Panc1 (cell line): ENCODE measurements around the gene MSANTD1. TPM values are rescaled to one million over a fixed set of nuclear protein-coding genes. Genes with fewer than 3 reads are reported as not detected.

Source experiments
- ATAC-seq: fragments of 200-7000 bp; cut with Tn5 transposase; 2 replicates; pipeline ENCODE4 v1.9.1; 2020; ENCODE audit warnings: mild to moderate bottlenecking, moderate library complexity
- BruUV-seq: library from RNA; stranded (reverse); fragments of 400-500 nt; replicated peaks from 2 replicates; lab custom pipeline; 2021; lab: Mats Ljungman, UMichigan
- CTCF ChIA-PET: fragments of 300-600 bp; sonication (Branson Sonifier 250); formaldehyde crosslinking; loops from one replicate; lab custom pipeline; 2022; ENCODE audit warnings: antibody characterized with exemption; lab: Charles Lee
- POLR2A ChIA-PET: fragments of 300-600 bp; sonication (Branson Sonifier 250); formaldehyde crosslinking; loops from one replicate; lab custom pipeline; 2022; ENCODE audit warnings: antibody characterized with exemption; lab: Charles Lee
- DNase-seq: peaks from one replicate; pipeline ENCODE4 v3.0.0-alpha.2; 2010; ENCODE audit warnings: low read depth, low spot score
- H3K27ac ChIP-seq: 2 replicates; pipeline ENCODE4 v1.5.1; 2011; ENCODE audit warnings: mild to moderate bottlenecking, low read length, inconsistent platforms
- H3K27me3 ChIP-seq: fragments of 200-500 bp; sonication (Bioruptor generic); 2 replicates; pipeline ENCODE4 v1.6.0; 2014; ENCODE audit warnings: low read length, inconsistent platforms; ENCODE audit not compliant: control insufficient read depth, insufficient read depth
- H3K36me3 ChIP-seq: fragments of 200-500 bp; sonication (Bioruptor generic); 2 replicates; pipeline ENCODE4 v1.5.1; 2014; ENCODE audit warnings: inconsistent platforms, mild to moderate bottlenecking, low read length, moderate library complexity; ENCODE audit not compliant: control insufficient read depth, insufficient read depth
- H3K4me1 ChIP-seq: 2 replicates; pipeline ENCODE4 v1.5.1; 2011; ENCODE audit warnings: inconsistent platforms, mild to moderate bottlenecking, low read length, moderate library complexity; ENCODE audit not compliant: control insufficient read depth, insufficient read depth
- H3K4me3 ChIP-seq, 2 experiments: 2 replicates each; pipeline ENCODE4 v1.5.1; 2011 to 2012; ENCODE audit warnings: low read depth in 2 of 2, low read length in 2 of 2, mild to moderate bottlenecking in 2 of 2, inconsistent platforms in 1 of 2, moderate library complexity in 1 of 2
- H3K9me3 ChIP-seq: fragments of 200-500 bp; sonication (Bioruptor generic); 2 replicates; pipeline ENCODE4 v1.5.1; 2014; ENCODE audit warnings: low read depth, mild to moderate bottlenecking, inconsistent platforms, low read length, moderate library complexity; ENCODE audit not compliant: control insufficient read depth, insufficient read depth
- CTCF ChIP-seq: fragments of 450-650 bp; IDR thresholded peaks from 2 replicates; pipeline ENCODE4 v1.5.1; 2017; ENCODE audit warnings: mild to moderate bottlenecking
- POLR2AphosphoS5 ChIP-seq: IDR thresholded peaks from 2 replicates; pipeline ENCODE4 v1.6.1; 2012; ENCODE audit warnings: mild to moderate bottlenecking, low read depth, low read length, moderate library complexity
- SIN3A ChIP-seq: IDR thresholded peaks from 2 replicates; pipeline ENCODE4 v1.6.1; 2012; ENCODE audit warnings: low read depth, mild to moderate bottlenecking, low read length, moderate library complexity, borderline replicate concordance; ENCODE audit not compliant: insufficient read depth
- TCF7L2 ChIP-seq: IDR thresholded peaks from 2 replicates; pipeline ENCODE4 v1.6.1; 2011; ENCODE audit warnings: mild to moderate bottlenecking, low read depth, low read length, inconsistent platforms
- in situ Hi-C: cut with HindIII; loops from 2 replicates; pipeline ENCODE4 v1.10.0; 2016; ENCODE audit warnings: low sequenced_read_pairs, low pct_unique_long_range_greater_than_20kb
- intact Hi-C: fragments of 100-400 bp; cut with micrococcal nuclease; formaldehyde crosslinking; loops from one replicate; pipeline ENCODE4 v1.10.0; 2022; ENCODE audit not compliant: unreplicated experiment
- total RNA-seq: library from RNA; stranded (reverse); gene quantifications from one replicate; pipeline ENCODE4 v1.2.1, GENCODE V29; 2021; ENCODE audit not compliant: unreplicated experiment
- TF ChIP-seq, protein P1 (sequence below), 2 experiments: IDR thresholded peaks; 2 replicates each; pipeline ENCODE4 v1.6.1; 2011 to 2012; ENCODE audit warnings: low read depth in 2 of 2, control low read depth in 1 of 2, low read length in 1 of 2, mild to moderate bottlenecking in 1 of 2, moderate library complexity in 1 of 2; ENCODE audit not compliant: insufficient read depth in 1 of 2

MSANTD1 gene
- total RNA-seq, 1 experiment from 2014 or later: 0.57 TPM

- no peak for ATAC-seq
- TF ChIP-seq, protein P1, sequence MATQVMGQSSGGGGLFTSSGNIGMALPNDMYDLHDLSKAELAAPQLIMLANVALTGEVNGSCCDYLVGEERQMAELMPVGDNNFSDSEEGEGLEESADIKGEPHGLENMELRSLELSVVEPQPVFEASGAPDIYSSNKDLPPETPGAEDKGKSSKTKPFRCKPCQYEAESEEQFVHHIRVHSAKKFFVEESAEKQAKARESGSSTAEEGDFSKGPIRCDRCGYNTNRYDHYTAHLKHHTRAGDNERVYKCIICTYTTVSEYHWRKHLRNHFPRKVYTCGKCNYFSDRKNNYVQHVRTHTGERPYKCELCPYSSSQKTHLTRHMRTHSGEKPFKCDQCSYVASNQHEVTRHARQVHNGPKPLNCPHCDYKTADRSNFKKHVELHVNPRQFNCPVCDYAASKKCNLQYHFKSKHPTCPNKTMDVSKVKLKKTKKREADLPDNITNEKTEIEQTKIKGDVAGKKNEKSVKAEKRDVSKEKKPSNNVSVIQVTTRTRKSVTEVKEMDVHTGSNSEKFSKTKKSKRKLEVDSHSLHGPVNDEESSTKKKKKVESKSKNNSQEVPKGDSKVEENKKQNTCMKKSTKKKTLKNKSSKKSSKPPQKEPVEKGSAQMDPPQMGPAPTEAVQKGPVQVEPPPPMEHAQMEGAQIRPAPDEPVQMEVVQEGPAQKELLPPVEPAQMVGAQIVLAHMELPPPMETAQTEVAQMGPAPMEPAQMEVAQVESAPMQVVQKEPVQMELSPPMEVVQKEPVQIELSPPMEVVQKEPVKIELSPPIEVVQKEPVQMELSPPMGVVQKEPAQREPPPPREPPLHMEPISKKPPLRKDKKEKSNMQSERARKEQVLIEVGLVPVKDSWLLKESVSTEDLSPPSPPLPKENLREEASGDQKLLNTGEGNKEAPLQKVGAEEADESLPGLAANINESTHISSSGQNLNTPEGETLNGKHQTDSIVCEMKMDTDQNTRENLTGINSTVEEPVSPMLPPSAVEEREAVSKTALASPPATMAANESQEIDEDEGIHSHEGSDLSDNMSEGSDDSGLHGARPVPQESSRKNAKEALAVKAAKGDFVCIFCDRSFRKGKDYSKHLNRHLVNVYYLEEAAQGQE (IDR thresholded peaks at IDR 0.05; ENCODE audit: insufficient read depth in 1 of 2, low read depth in 2 of 2, low read length in 1 of 2): no peak
- TF ChIP-seq CTCF: no peak
- no peak for TF ChIP-seq POLR2AphosphoS5
- TF ChIP-seq TCF7L2: no peak
- no peak for TF ChIP-seq SIN3A
- H3K27ac ChIP-seq: no peak overlapping the region
- in situ Hi-C loops: no loop called here
- no peak overlapping the region for H3K4me3 ChIP-seq
- CTCF ChIA-PET: no interaction called here
- H3K36me3 ChIP-seq: no peaks in the 10 kb centered on the region
- POLR2A ChIA-PET: no interaction called here
- H3K9me3 ChIP-seq: no peaks in the 10 kb centered on the region
- no peaks in the 10 kb centered on the region for H3K27me3 ChIP-seq
- BruUV-seq: no TSS peak
- no peak for DNase-seq
- intact Hi-C loops: no loop called here
- H3K4me1 ChIP-seq: no peaks in the 10 kb centered on the region
Observed at GRCh38 chr4:3252831-3253641, 4.1 kb downstream of the MSANTD1 start.

DNA sequence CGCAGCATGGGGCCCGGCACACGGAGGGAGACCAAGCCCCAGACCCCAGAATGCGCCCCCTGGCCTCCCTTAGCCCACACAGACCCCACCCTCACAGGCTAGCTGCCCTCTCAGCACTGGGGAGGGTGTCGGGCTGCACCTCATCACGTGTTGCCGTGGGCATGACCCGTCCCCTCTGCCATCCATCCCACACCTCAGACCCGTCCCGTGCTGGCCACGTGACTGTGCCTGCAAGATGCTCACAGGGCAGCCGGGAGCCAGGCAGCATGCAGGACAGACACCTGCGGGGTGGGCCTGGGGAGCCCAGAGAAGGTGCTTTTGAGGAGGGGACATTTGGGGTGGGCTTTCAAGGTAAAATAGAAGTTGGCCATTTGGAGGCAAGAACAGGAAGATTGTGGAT, 4.8 kb downstream of the MSANTD1 start:
- intact Hi-C loops (no loop called here), in situ Hi-C loops (no loop called here)
- no peaks in the 10 kb centered on the region for H3K4me1 ChIP-seq
- ChIA-PET CTCF (no interaction called here), POLR2A (no interaction called here)
- no TSS peak for BruUV-seq
- H3K4me3 ChIP-seq: no peak overlapping the region
- H3K27me3 ChIP-seq: no peaks in the 10 kb centered on the region
- TF ChIP-seq POLR2AphosphoS5 (no peak), TCF7L2 (no peak), SIN3A (no peak), CTCF (no peak)
- TF ChIP-seq, protein P1 (IDR thresholded peaks at IDR 0.05; ENCODE audit: insufficient read depth in 1 of 2, low read depth in 2 of 2, low read length in 1 of 2): no peak
- H3K9me3 ChIP-seq: no peaks in the 10 kb centered on the region
- no peaks in the 10 kb centered on the region for H3K36me3 ChIP-seq
- no peak overlapping the region for H3K27ac ChIP-seq
- ATAC-seq (no peak), DNase-seq (no peak)
